Fibroblast of lung (primary cell): ENCODE results near the gene PPP2R2D. TPM values are rescaled to one million over a fixed set of nuclear protein-coding genes. Genes with fewer than 3 reads are reported as not detected.

Source experiments
- DNase-seq, 2 donors: peaks; one replicate each; pipeline versions ENCODE4 v3.0.0 to v3.0.0-alpha.2; 2010; ENCODE audit warnings: low read depth in 2 of 2
- H2AFZ ChIP-seq: 2 replicates; pipeline ENCODE4 v1.5.1; 2012; ENCODE audit warnings: low read length, control low read depth, inconsistent platforms
- H3K27ac ChIP-seq: 2 replicates; pipeline ENCODE4 v1.5.1; 2011; ENCODE audit warnings: low read length, control low read depth; ENCODE audit not compliant: insufficient read depth
- H3K27me3 ChIP-seq: 2 replicates; pipeline ENCODE4 v1.5.1; 2011; ENCODE audit warnings: mild to moderate bottlenecking, low read length; ENCODE audit not compliant: control insufficient read depth, insufficient read depth
- H3K36me3 ChIP-seq: 2 replicates; pipeline ENCODE4 v1.5.1; 2011; ENCODE audit warnings: low read length; ENCODE audit not compliant: control insufficient read depth, insufficient read depth
- H3K4me1 ChIP-seq: 2 replicates; pipeline ENCODE4 v1.5.1; 2011; ENCODE audit warnings: low read length; ENCODE audit not compliant: control insufficient read depth, insufficient read depth; ENCODE audit errors: extremely low read depth
- H3K4me2 ChIP-seq: 2 replicates; pipeline ENCODE4 v1.5.1; 2011; ENCODE audit warnings: low read length, control low read depth; ENCODE audit not compliant: insufficient read depth; ENCODE audit errors: extremely low read depth
- H3K4me3 ChIP-seq, 4 experiments: fragments of 200-600 bp in 1 of 4; sonication (generic) in 1 of 4; replicated peaks in 1 of 4; 2 replicates each; pipeline ENCODE4 v1.5.1; 2011 to 2016; ENCODE audit warnings: low read length in 4 of 4, low read depth in 3 of 4, mild to moderate bottlenecking in 3 of 4, control low read depth in 2 of 4, inconsistent platforms in 1 of 4, mixed read lengths in 1 of 4; ENCODE audit not compliant: insufficient read depth in 1 of 4; ENCODE audit errors: control extremely low read depth in 1 of 4
- H3K79me2 ChIP-seq: 2 replicates; pipeline ENCODE4 v1.5.1; 2012; ENCODE audit warnings: mild to moderate bottlenecking, low read length, inconsistent platforms; ENCODE audit not compliant: control insufficient read depth, insufficient read depth
- H3K9ac ChIP-seq: 2 replicates; pipeline ENCODE4 v1.5.1; 2011; ENCODE audit warnings: mild to moderate bottlenecking, low read length, control low read depth; ENCODE audit not compliant: insufficient read depth
- H3K9me3 ChIP-seq: 2 replicates; pipeline ENCODE4 v1.5.1; 2012; ENCODE audit warnings: low read depth, low read length; ENCODE audit not compliant: control insufficient read depth, insufficient read depth
- H4K20me1 ChIP-seq: 2 replicates; pipeline ENCODE4 v1.5.1; 2011; ENCODE audit warnings: low read length; ENCODE audit not compliant: control insufficient read depth, insufficient read depth; ENCODE audit errors: extremely low read depth
- EZH2 ChIP-seq: IDR thresholded peaks from 2 replicates; pipeline ENCODE4 v1.5.1; 2012; ENCODE audit warnings: low read length, control low read depth, mild to moderate bottlenecking; ENCODE audit errors: missing control alignments
- polyA plus RNA-seq, 2 donors: library from polyadenylated mRNA; depleted of rRNA in 1 of 2; stranded (reverse) in 1 of 2; unstranded in 1 of 2; fragments of >200 nt; gene quantifications; 2 replicates each; pipeline ENCODE4 v1.2.1, GENCODE V29; 2011 to 2012; ENCODE audit warnings: missing spikeins in 1 of 2
- total RNA-seq: library from RNA; depleted of rRNA; stranded (reverse); fragments of >200 nt; gene quantifications from 2 replicates; pipeline ENCODE4 v1.2.1, GENCODE V29; 2014
- TF ChIP-seq, protein P1 (sequence below), 2 donors: IDR thresholded peaks in 1 of 2; conservative IDR thresholded peaks in 1 of 2; 1 replicate in 1 of 2; 2 replicates in 1 of 2; pipeline ENCODE4 v1.5.1; 2011 to 2012; ENCODE audit warnings: low read length in 2 of 2, control low read depth in 1 of 2, inconsistent platforms in 1 of 2, low read depth in 1 of 2, mild to moderate bottlenecking in 1 of 2

Gene PPP2R2D
- total and polyA plus RNA-seq, 2 donors (not counting 1 experiment from before 2014, with no cell fraction given) = 23.3 to 25.4 TPM

DNA sequence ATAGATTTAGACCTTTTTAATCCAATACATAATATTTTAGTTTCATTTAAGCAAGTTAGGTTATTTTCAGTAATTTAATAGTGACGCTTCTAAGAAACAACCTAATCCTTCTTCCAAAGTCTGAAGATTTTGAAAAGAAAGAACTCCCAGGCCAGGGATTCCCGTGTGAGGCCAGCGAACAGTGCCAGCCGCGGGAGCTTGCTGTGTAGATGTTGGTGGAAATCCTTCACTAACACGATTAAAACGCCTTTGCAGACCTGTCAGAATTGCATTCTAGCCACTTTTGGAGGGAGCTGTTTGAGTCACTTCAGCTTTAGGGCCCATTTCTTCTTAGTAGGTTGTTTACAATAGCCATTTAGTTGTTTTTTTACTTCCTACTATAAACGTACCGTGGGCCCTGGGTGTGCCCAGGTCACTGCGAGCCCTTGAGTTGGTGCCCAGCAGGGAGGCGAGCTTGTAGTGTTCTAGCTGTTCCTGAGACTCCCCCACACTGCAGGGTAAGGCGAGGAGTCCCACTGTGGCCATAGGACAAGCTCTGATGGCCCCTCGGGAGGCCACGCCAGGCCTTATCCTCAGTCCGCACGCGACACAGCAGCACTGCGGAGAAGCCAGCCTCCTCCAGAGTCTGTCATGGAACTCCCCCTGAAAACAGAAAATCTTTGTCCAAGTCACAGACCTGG, 32.3 kb downstream of the PPP2R2D start:
- Histone ChIP-seq H3K79me2 (peaks cover 56% of the 10 kb centered on the region), H3K4me3 (no peak overlapping the region), H3K36me3 (peaks cover 3% of the 10 kb centered on the region), H2AFZ (no peak overlapping the region), H4K20me1 (no peaks in the 10 kb centered on the region), H3K27ac (no peak overlapping the region), H3K4me2 (no peak overlapping the region), H3K9me3 (no peaks in the 10 kb centered on the region), H3K4me1 (peaks cover 5% of the 10 kb centered on the region), H3K27me3 (no peaks in the 10 kb centered on the region), H3K9ac (no peak overlapping the region)
- TF ChIP-seq, protein P1, sequence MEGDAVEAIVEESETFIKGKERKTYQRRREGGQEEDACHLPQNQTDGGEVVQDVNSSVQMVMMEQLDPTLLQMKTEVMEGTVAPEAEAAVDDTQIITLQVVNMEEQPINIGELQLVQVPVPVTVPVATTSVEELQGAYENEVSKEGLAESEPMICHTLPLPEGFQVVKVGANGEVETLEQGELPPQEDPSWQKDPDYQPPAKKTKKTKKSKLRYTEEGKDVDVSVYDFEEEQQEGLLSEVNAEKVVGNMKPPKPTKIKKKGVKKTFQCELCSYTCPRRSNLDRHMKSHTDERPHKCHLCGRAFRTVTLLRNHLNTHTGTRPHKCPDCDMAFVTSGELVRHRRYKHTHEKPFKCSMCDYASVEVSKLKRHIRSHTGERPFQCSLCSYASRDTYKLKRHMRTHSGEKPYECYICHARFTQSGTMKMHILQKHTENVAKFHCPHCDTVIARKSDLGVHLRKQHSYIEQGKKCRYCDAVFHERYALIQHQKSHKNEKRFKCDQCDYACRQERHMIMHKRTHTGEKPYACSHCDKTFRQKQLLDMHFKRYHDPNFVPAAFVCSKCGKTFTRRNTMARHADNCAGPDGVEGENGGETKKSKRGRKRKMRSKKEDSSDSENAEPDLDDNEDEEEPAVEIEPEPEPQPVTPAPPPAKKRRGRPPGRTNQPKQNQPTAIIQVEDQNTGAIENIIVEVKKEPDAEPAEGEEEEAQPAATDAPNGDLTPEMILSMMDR (conservative IDR thresholded peaks at IDR 0.05 in 1 of 2, IDR thresholded peaks at IDR 0.05 in 1 of 2; ENCODE audit: low read depth in 1 of 2, low read length in 2 of 2) = no peak
- DNase-seq = no peak

DNA sequence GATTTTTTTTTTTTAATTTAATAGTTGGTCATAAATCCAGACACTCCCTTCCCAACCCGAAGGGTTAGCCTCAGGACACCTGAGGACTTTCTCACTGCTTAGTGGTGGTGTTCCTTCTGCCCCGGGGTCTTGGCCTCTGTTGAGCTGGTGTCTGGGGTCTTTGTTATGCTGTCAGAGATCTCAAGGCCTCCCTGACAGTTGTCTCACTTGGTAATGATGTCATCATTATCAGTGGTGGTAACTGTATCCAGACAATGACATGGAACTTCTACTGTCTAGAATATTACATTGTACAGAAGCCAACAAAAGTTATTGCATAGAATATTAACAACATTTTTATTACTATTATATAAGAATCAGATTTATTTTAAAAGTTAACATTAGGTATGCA, 32.9 kb downstream of the PPP2R2D start:
- no peaks in the 10 kb centered on the region for H3K27me3 ChIP-seq
- H3K4me2 ChIP-seq = no peak overlapping the region
- no peak for TF ChIP-seq EZH2
- TF ChIP-seq, protein P1 (conservative IDR thresholded peaks at IDR 0.05 in 1 of 2, IDR thresholded peaks at IDR 0.05 in 1 of 2; ENCODE audit: low read depth in 1 of 2, low read length in 2 of 2) = no peak
- H3K4me1 ChIP-seq = peaks cover 3% of the 10 kb centered on the region
- no peak overlapping the region for H3K9ac ChIP-seq
- no peaks in the 10 kb centered on the region for H4K20me1 ChIP-seq
- H3K4me3 ChIP-seq = no peak overlapping the region
- peaks cover 7% of the 10 kb centered on the region for H3K36me3 ChIP-seq
- no peak overlapping the region for H2AFZ ChIP-seq
- no peaks in the 10 kb centered on the region for H3K9me3 ChIP-seq
- DNase-seq = no peak
- H3K79me2 ChIP-seq = peaks cover 54% of the 10 kb centered on the region
- no peak overlapping the region for H3K27ac ChIP-seq

DNA sequence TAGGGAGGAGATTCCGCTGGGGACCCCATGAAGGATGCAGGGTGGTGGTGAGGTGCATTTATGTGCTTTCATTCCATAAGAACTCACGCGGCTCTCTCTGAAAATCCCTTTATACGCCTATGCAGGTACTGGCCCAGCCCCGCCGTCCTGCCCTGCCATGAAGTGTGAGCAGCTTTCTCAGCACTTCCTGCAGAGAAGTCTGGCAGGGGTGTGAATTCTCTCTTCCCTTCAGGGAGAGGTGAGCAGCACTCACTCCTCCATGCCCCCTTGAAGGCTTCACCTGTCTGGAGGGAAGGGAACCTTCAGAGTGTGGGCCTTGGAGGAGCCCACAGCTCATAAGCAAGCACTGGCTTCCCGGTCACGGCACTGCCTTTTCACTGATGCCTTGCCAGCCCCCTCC, 34.0 kb downstream of the PPP2R2D start:
- Histone ChIP-seq H2AFZ (no peak overlapping the region), H3K27ac (no peak overlapping the region), H3K36me3 (peaks cover 7% of the 10 kb centered on the region), H3K9ac (no peak overlapping the region), H3K4me1 (no peaks in the 10 kb centered on the region), H4K20me1 (no peaks in the 10 kb centered on the region), H3K4me2 (no peak overlapping the region), H3K27me3 (no peaks in the 10 kb centered on the region), H3K79me2 (peaks cover 45% of the 10 kb centered on the region), H3K9me3 (no peaks in the 10 kb centered on the region), H3K4me3 (no peak overlapping the region)
- TF ChIP-seq, protein P1 (conservative IDR thresholded peaks at IDR 0.05 in 1 of 2, IDR thresholded peaks at IDR 0.05 in 1 of 2; ENCODE audit: low read depth in 1 of 2, low read length in 2 of 2) = no peak
- TF ChIP-seq EZH2 = no peak
- no peak for DNase-seq
